ENCODE measurements around the gene RAPGEF4. TPM values are rescaled to one million over a fixed set of nuclear protein-coding genes. Genes with fewer than 3 reads are reported as not detected.
A peak's percentile ranks its signal among the peaks of the same experiment; 100 is the strongest.

The RAPGEF4 gene
- total and polyA plus RNA-seq, 2 of the 13 experiments (the other 11 are each of a cell fraction or from before 2014, with no cell fraction given): 0.78 to 0.91 TPM

GRCh38 chr2:172762574-172762973 lies 26.9 kb downstream of the RAPGEF4 start:
- in situ Hi-C loops (cut with HindIII; ENCODE audit: extremely low pct_ligation_motif_present, low pct_unique_long_range_greater_than_20kb): no loop called here
- WGBS (ENCODE audit: low lambda C conversion rate): 14% methylated on average over 2 of the region's 2 CpGs
- ChIA-PET CTCF (ENCODE audit: low intra/inter-chr PET ratio, low total read pairs) (no interaction called here), POLR2A (no interaction called here)
- TF ChIP-seq POLR2A (IDR thresholded peaks at IDR 0.05; ENCODE audit: insufficient read depth in 1 of 2, low read depth in 2 of 2, low read length in 2 of 2) (no peak), ZMAT5 (CRISPR knock-in tag; IDR thresholded peaks at IDR 0.05; ENCODE audit: borderline replicate concordance, low read depth) (no peak), ATF7-NPFF (CRISPR knock-in tag; IDR thresholded peaks at IDR 0.05; ENCODE audit: low read depth) (no peak), NFE2 (CRISPR knock-in tag; IDR thresholded peaks at IDR 0.05) (no peak)
- Histone ChIP-seq H3K79me2 (ENCODE audit: insufficient read depth, low read length) (no peaks in the 10 kb centered on the region), H3K4me2 (ENCODE audit: low read depth, low read length) (no peak overlapping the region), H3K4me1 (ENCODE audit: insufficient read depth, low read length) (no peaks in the 10 kb centered on the region), H2AFZ (ENCODE audit: low read length) (no peak overlapping the region), H3K9me3 (ENCODE audit: low read length) (peaks cover 7% of the 10 kb centered on the region; the same call in 1 of the 2 replicates), H3K36me3 (replicated peaks in 1 of 2; ENCODE audit: control insufficient read depth in 1 of 2, insufficient read depth in 2 of 2, low read length in 2 of 2) (no peaks in the 10 kb centered on the region), H3K4me3 (replicated peaks in 1 of 3; ENCODE audit: insufficient read depth in 1 of 3, low read depth in 2 of 3, low read length in 3 of 3) (no peak overlapping the region), H4K20me1 (ENCODE audit: insufficient read depth, low read length) (no peaks in the 10 kb centered on the region), H3K27me3 (ENCODE audit: control insufficient read depth in 1 of 2, insufficient read depth in 2 of 2, low read length in 2 of 2) (no peaks in the 10 kb centered on the region), H3K27ac (ENCODE audit: extremely low read length, insufficient read depth, low read length) (no peak overlapping the region), H3K9ac (ENCODE audit: insufficient read depth, low read depth, low read length) (no peak overlapping the region)
- intact Hi-C loops (cut with micrococcal nuclease; ENCODE audit: unreplicated experiment): no loop called here
- DNase-seq (ENCODE audit: low spot score): peak; percentile 4
- no TSS peak for BruUV-seq (replicated peaks)
- no peak for ATAC-seq
- FAIRE-seq: no peak

- in situ Hi-C loops (cut with HindIII; ENCODE audit: extremely low pct_ligation_motif_present, low pct_unique_long_range_greater_than_20kb): no loop called here
- Histone ChIP-seq H3K27ac (ENCODE audit: extremely low read length, insufficient read depth, low read length) (no peak overlapping the region), H3K79me2 (ENCODE audit: insufficient read depth, low read length) (no peaks in the 10 kb centered on the region), H3K9me3 (ENCODE audit: low read length) (peaks cover 7% of the 10 kb centered on the region; the same call in 1 of the 2 replicates), H2AFZ (ENCODE audit: low read length) (no peak overlapping the region), H3K27me3 (ENCODE audit: control insufficient read depth in 1 of 2, insufficient read depth in 2 of 2, low read length in 2 of 2) (no peaks in the 10 kb centered on the region), H3K9ac (ENCODE audit: insufficient read depth, low read depth, low read length) (no peak overlapping the region), H4K20me1 (ENCODE audit: insufficient read depth, low read length) (no peaks in the 10 kb centered on the region), H3K4me2 (ENCODE audit: low read depth, low read length) (no peak overlapping the region), H3K4me1 (ENCODE audit: insufficient read depth, low read length) (no peaks in the 10 kb centered on the region), H3K36me3 (replicated peaks in 1 of 2; ENCODE audit: control insufficient read depth in 1 of 2, insufficient read depth in 2 of 2, low read length in 2 of 2) (no peaks in the 10 kb centered on the region), H3K4me3 (replicated peaks in 1 of 3; ENCODE audit: insufficient read depth in 1 of 3, low read depth in 2 of 3, low read length in 3 of 3) (no peak overlapping the region)
- ATAC-seq (no peak), DNase-seq (ENCODE audit: low spot score) (no peak), FAIRE-seq (no peak)
- 0% methylated on average over 2 of the region's 2 CpGs for WGBS (ENCODE audit: low lambda C conversion rate)
- POLR2A ChIA-PET: no interaction called here
- BruUV-seq (replicated peaks): no TSS peak
- CTCF ChIA-PET (ENCODE audit: low intra/inter-chr PET ratio, low total read pairs): no interaction called here
- intact Hi-C loops (cut with micrococcal nuclease; ENCODE audit: unreplicated experiment): no loop called here
- TF ChIP-seq PLRG1 (conservative IDR thresholded peaks at IDR 0.05) (no peak), E2F5 (CRISPR knock-in tag; conservative IDR thresholded peaks at IDR 0.05) (no peak), ZNF430 (CRISPR knock-in tag; IDR thresholded peaks at IDR 0.05) (no peak), SCMH1 (CRISPR knock-in tag; IDR thresholded peaks at IDR 0.05; ENCODE audit: borderline replicate concordance) (no peak), TFDP2 (CRISPR knock-in tag; IDR thresholded peaks at IDR 0.05) (no peak), ZNF292 (CRISPR knock-in tag; IDR thresholded peaks at IDR 0.05; ENCODE audit: borderline replicate concordance, low read depth) (no peak), ZNF10 (CRISPR knock-in tag; IDR thresholded peaks at IDR 0.05; ENCODE audit: borderline replicate concordance, low read depth) (no peak), ZBTB21 (CRISPR knock-in tag; IDR thresholded peaks at IDR 0.05) (no peak), CSRNP1 (CRISPR knock-in tag; IDR thresholded peaks at IDR 0.05) (no peak), ATF5 (CRISPR knock-in tag; IDR thresholded peaks at IDR 0.05; ENCODE audit: low read depth) (no peak), NFYB (CRISPR knock-in tag; IDR thresholded peaks at IDR 0.05) (no peak), ZNF549 (CRISPR knock-in tag; IDR thresholded peaks at IDR 0.05) (no peak)
These were observed 27.4 kb downstream of the RAPGEF4 start for GRCh38 chr2:172763079-172763478.

Measured in HepG2 (cell line).